ENCODE measurements around the gene CYP46A1.

GRCh38 chr14:99750746-99751450 is 66.8 kb downstream of the CYP46A1 start:
- TF ChIP-seq EZH2phosphoT487 (IDR thresholded peaks at IDR 0.05; ENCODE audit: insufficient read depth, low read depth), result no peak
- TF ChIP-seq EZH2 (IDR thresholded peaks at IDR 0.05; ENCODE audit: insufficient read depth, poor library complexity, severe bottlenecking), result no peak

Measured in GM23248 (cell line).